HepG2 (cell line): Measurements from ENCODE around the gene SHROOM2. TPM values are rescaled to one million over a fixed set of nuclear protein-coding genes. Genes with fewer than 3 reads are reported as not detected.

Experiments
- ATAC-seq: fragments of 200-7000 bp; cut with Tn5 transposase; 3 replicates; pipeline ENCODE4 v1.9.1; 2020; ENCODE audit warnings: mild to moderate bottlenecking, moderate library complexity
- BruUV-seq: library from RNA; stranded (reverse); fragments of 400-500 nt; replicated peaks from 2 replicates; lab custom pipeline; 2021; lab: Mats Ljungman, UMichigan
- CTCF ChIA-PET: fragments of 300-600 bp; formaldehyde crosslinking; extraction: SDS; loops from one replicate; lab custom pipeline; 2021; ENCODE audit warnings: low total read pairs, inconsistent platforms, low intra/inter-chr PET ratio; lab: Yijun Ruan, JAX
- POLR2A ChIA-PET: fragments of 350-600 bp; sonication (Branson Sonifier 250); formaldehyde crosslinking; loops from one replicate; lab custom pipeline; 2020; ENCODE audit warnings: antibody characterized with exemption, inconsistent platforms; lab: Yijun Ruan, JAX
- DNase-seq: peaks from one replicate; pipeline ENCODE4 v3.0.0-alpha.2; 2015; ENCODE audit warnings: low spot score
- FAIRE-seq: peaks from 3 replicates; lab custom pipeline; 2011; peaks lifted over from hg19 to GRCh38; lab: Jason Lieb, UNC
- H2AFZ ChIP-seq: one replicate; pipeline ENCODE4 v1.6.1; 2011; ENCODE audit warnings: low read length, inconsistent platforms
- H3K27ac ChIP-seq: fragments of 300-600 bp; 3 replicates; pipeline ENCODE4 v1.8.0; 2011; ENCODE audit warnings: mixed run types, mild to moderate bottlenecking, mixed read lengths, low read length, inconsistent platforms; ENCODE audit not compliant: insufficient read depth; ENCODE audit errors: extremely low read length
- H3K27me3 ChIP-seq, 2 experiments: fragments of 200-600 bp in 1 of 2; 2 replicates in 1 of 2; 3 replicates in 1 of 2; pipeline versions ENCODE4 v1.6.0 to v1.8.0; 2011; ENCODE audit warnings: low read length in 2 of 2, mild to moderate bottlenecking in 2 of 2, moderate library complexity in 2 of 2, inconsistent platforms in 1 of 2; ENCODE audit not compliant: insufficient read depth in 2 of 2, control insufficient read depth in 1 of 2
- H3K36me3 ChIP-seq, 2 experiments: fragments of 200-600 bp in 1 of 2; replicated peaks in 1 of 2; 2 replicates in 1 of 2; 3 replicates in 1 of 2; pipeline versions ENCODE4 v1.5.1 to v1.8.0; 2011; ENCODE audit warnings: low read length in 2 of 2, inconsistent platforms in 1 of 2; ENCODE audit not compliant: insufficient read depth in 2 of 2, control insufficient read depth in 1 of 2
- H3K4me1 ChIP-seq: 2 replicates; pipeline ENCODE4 v1.5.1; 2012; ENCODE audit warnings: low read length, inconsistent platforms; ENCODE audit not compliant: insufficient read depth
- H3K4me2 ChIP-seq: 2 replicates; pipeline ENCODE4 v1.6.0; 2011; ENCODE audit warnings: low read depth, low read length, inconsistent platforms
- H3K4me3 ChIP-seq, 3 experiments: fragments of 200-600 bp in 1 of 3; sonication (generic), shearing (Covaris generic) in 1 of 3; replicated peaks in 1 of 3; 2 replicates each; pipeline ENCODE4 v1.5.1; 2011 to 2016; ENCODE audit warnings: low read length in 3 of 3, inconsistent platforms in 2 of 3, low read depth in 2 of 3, mild to moderate bottlenecking in 2 of 3, control low read depth in 1 of 3, mixed read lengths in 1 of 3; ENCODE audit not compliant: insufficient read depth in 1 of 3
- H3K79me2 ChIP-seq: one replicate; pipeline ENCODE4 v1.6.1; 2011; ENCODE audit warnings: low read length, inconsistent platforms; ENCODE audit not compliant: insufficient read depth
- H3K9ac ChIP-seq: 2 replicates; pipeline ENCODE4 v1.6.0; 2011; ENCODE audit warnings: mild to moderate bottlenecking, low read depth, low read length, inconsistent platforms; ENCODE audit not compliant: insufficient read depth
- H3K9me3 ChIP-seq: 2 replicates; pipeline ENCODE4 v1.5.1; 2012; ENCODE audit warnings: mild to moderate bottlenecking, low read length
- H4K20me1 ChIP-seq: 2 replicates; pipeline ENCODE4 v1.6.0; 2011; ENCODE audit warnings: inconsistent platforms, mild to moderate bottlenecking, low read length, moderate library complexity; ENCODE audit not compliant: insufficient read depth
- FOSL1 ChIP-seq: sonication (generic); formaldehyde crosslinking; IDR thresholded peaks from 2 replicates; pipeline ENCODE4 v1.9.0; 2021; ENCODE audit warnings: missing genetic modification reagents, borderline replicate concordance
- HCFC1 ChIP-seq: fragments of 150-350 bp; IDR thresholded peaks from 2 replicates; pipeline ENCODE4 v1.6.1; 2014; ENCODE audit warnings: low read depth, low read length
- JDP2 ChIP-seq: sonication (generic); formaldehyde crosslinking; IDR thresholded peaks from 2 replicates; pipeline ENCODE4 v1.8.1; 2022; ENCODE audit warnings: missing genetic modification reagents, borderline replicate concordance
- NFATC3 ChIP-seq: sonication (generic); formaldehyde crosslinking; IDR thresholded peaks from 2 replicates; pipeline ENCODE4 v1.5.1; 2020; ENCODE audit warnings: mild to moderate bottlenecking, missing genetic modification reagents
- SMARCE1 ChIP-seq: fragments of 450-650 bp; IDR thresholded peaks from 2 replicates; pipeline ENCODE4 v1.6.1; 2017; ENCODE audit warnings: borderline replicate concordance
- ZNF335 ChIP-seq: sonication (generic); formaldehyde crosslinking; IDR thresholded peaks from 2 replicates; pipeline ENCODE4 v1.4.0; 2020; ENCODE audit warnings: missing genetic modification reagents
- ZNF550 ChIP-seq: sonication (generic); formaldehyde crosslinking; IDR thresholded peaks from 2 replicates; pipeline ENCODE4 v1.4.0; 2020; ENCODE audit warnings: mild to moderate bottlenecking, missing genetic modification reagents, borderline replicate concordance
- ZNF615 ChIP-seq: sonication (generic); formaldehyde crosslinking; IDR thresholded peaks from 2 replicates; pipeline ENCODE4 v1.5.0; 2020; ENCODE audit warnings: mild to moderate bottlenecking, missing genetic modification reagents, borderline replicate concordance
- WGBS: methylation state at CpG from one replicate; pipeline ENCODE4 v1.1.6; 2017; ENCODE audit warnings: low lambda C conversion rate; 5-methylcytosine and 5-hydroxymethylcytosine counted together
- in situ Hi-C: cut with HindIII; loops from 2 replicates; pipeline ENCODE4 v1.10.0; 2017; ENCODE audit warnings: low pct_unique_long_range_greater_than_20kb; ENCODE audit not compliant: extremely low pct_ligation_motif_present
- intact Hi-C: fragments of 100-400 bp; cut with micrococcal nuclease; formaldehyde crosslinking; loops from one replicate; pipeline ENCODE4 v1.10.0; 2022; ENCODE audit not compliant: unreplicated experiment
- polyA plus RNA-seq, 8 experiments: library from polyadenylated mRNA; depleted of rRNA in 3 of 8; stranded (reverse) in 7 of 8; unstranded in 1 of 8; fragments of >200 nt; fragmentation: Illumina TruSeq in 4 of 8; extraction: Trizol in 4 of 8; gene quantifications; 2 replicates each; pipeline versions ENCODE4 v1.2.1 to v1.2.3, GENCODE V29; 2011 to 2016; ENCODE audit warnings: low read depth in 4 of 8, missing spikeins in 1 of 8, mixed read lengths in 1 of 8; ENCODE audit not compliant: insufficient read depth in 1 of 8
- total RNA-seq, 5 experiments: library from RNA; depleted of rRNA; stranded (reverse); fragments of >200 nt; fragmentation: Illumina TruSeq; extraction: Trizol; gene quantifications; 2 replicates each; pipeline ENCODE4 v1.2.3, GENCODE V29; 2016; ENCODE audit warnings: low read depth in 1 of 5
- TF ChIP-seq, protein P1 (sequence below): sonication (generic); formaldehyde crosslinking; IDR thresholded peaks from 2 replicates; pipeline ENCODE4 v1.5.1; 2020; ENCODE audit warnings: mild to moderate bottlenecking, missing genetic modification reagents, moderate library complexity
- TF ChIP-seq, protein P2 (sequence below): sonication (generic); formaldehyde crosslinking; IDR thresholded peaks from 2 replicates; pipeline ENCODE4 v1.8.0; 2022; ENCODE audit warnings: low read depth, missing genetic modification reagents
- TF ChIP-seq, protein P3 (sequence below): sonication (generic); formaldehyde crosslinking; conservative IDR thresholded peaks from 2 replicates; pipeline ENCODE4 v1.8.0; 2022; ENCODE audit warnings: low read depth, missing genetic modification reagents

The SHROOM2 gene
- total and polyA plus RNA-seq, 2 of the 13 experiments (the other 11 are each of a cell fraction or from before 2014, with no cell fraction given): 0.92 to 1.4 TPM

DNA sequence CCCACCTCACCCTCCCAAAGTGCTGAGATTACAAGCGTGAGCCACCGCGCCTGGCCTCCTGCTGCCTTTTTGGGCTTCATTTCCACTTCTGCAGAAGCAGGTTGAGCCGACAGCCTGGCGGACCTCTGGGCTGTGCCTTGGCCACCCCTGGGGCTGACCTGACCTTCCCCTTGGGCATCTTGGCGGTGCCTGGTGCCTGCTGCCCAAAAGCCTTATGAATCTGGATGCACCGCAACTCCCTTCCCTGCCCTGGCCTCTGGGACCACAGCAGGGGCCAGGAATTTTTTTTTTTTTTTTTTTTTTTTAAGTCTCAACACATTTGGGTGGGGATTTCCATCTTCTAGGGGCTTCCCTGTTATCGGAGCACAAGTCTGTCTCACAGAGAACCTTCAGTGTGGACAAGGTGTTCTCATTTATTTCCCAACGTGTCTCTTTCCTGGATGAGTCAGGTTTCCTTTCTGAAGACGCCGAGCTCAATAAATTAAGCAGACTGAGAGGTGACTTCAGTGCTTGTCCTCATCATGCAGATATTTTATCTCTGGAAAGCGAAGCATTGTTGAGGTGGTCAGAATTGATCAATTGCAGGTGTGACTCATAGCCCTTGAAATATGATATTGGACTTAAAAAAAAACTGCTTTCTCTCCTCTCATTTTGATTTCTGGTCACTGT is 79.7 kb downstream of the SHROOM2 start:
- Histone ChIP-seq H3K4me2 (no peak overlapping the region), H3K79me2 (no peaks in the 10 kb centered on the region), H3K9ac (no peak overlapping the region), H3K4me3 (no peak overlapping the region), H3K4me1 (peaks cover 17% of the 10 kb centered on the region), H3K27ac (no peak overlapping the region), H3K27me3 (no peaks in the 10 kb centered on the region), H2AFZ (no peak overlapping the region), H4K20me1 (no peaks in the 10 kb centered on the region), H3K36me3 (no peaks in the 10 kb centered on the region), H3K9me3 (no peaks in the 10 kb centered on the region)
- no peak for TF ChIP-seq HCFC1
- ChIA-PET POLR2A (no interaction called here), CTCF (no interaction called here)
- in situ Hi-C loops (no loop called here), intact Hi-C loops (no loop called here)
- FAIRE-seq: no peak
- no peak for DNase-seq
- ATAC-seq: no peak
- no TSS peak for BruUV-seq
- WGBS: 90% methylated on average over 9 of the region's 12 CpGs

DNA sequence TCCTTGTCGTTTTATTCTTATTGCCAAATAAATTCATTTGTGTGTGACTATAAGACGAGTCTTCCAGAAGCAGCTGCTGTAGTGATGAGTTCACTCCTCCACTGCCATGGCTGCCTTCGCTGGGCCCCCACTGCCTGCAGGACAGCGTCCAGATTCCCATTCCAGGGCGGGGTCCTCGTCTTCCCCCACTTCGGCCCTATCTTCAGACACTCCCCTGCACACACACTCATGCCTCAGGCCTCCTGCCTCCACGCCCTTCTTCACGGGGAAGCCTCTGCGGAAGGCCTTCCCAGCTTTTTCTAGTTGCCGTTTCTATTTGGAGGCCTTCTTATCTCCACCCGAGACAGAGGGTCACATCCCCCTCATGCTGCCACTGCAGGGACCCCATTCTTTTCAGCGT is 80.4 kb downstream of the SHROOM2 start:
- in situ Hi-C loops (no loop called here), intact Hi-C loops (no loop called here)
- FAIRE-seq (no peak), DNase-seq (no peak), ATAC-seq (no peak)
- Histone ChIP-seq H4K20me1 (no peaks in the 10 kb centered on the region), H3K4me1 (peaks cover 10% of the 10 kb centered on the region), H3K36me3 (no peaks in the 10 kb centered on the region), H3K9ac (no peak overlapping the region), H3K9me3 (no peaks in the 10 kb centered on the region), H3K27ac (no peak overlapping the region), H3K4me2 (no peak overlapping the region), H3K4me3 (no peak overlapping the region), H3K27me3 (no peaks in the 10 kb centered on the region), H3K79me2 (no peaks in the 10 kb centered on the region), H2AFZ (no peak overlapping the region)
- ChIA-PET CTCF (no interaction called here), POLR2A (no interaction called here)
- TF ChIP-seq ZNF335 (CRISPR knock-in tag): no peak
- no peak for TF ChIP-seq ZNF615
- TF ChIP-seq, protein P1, sequence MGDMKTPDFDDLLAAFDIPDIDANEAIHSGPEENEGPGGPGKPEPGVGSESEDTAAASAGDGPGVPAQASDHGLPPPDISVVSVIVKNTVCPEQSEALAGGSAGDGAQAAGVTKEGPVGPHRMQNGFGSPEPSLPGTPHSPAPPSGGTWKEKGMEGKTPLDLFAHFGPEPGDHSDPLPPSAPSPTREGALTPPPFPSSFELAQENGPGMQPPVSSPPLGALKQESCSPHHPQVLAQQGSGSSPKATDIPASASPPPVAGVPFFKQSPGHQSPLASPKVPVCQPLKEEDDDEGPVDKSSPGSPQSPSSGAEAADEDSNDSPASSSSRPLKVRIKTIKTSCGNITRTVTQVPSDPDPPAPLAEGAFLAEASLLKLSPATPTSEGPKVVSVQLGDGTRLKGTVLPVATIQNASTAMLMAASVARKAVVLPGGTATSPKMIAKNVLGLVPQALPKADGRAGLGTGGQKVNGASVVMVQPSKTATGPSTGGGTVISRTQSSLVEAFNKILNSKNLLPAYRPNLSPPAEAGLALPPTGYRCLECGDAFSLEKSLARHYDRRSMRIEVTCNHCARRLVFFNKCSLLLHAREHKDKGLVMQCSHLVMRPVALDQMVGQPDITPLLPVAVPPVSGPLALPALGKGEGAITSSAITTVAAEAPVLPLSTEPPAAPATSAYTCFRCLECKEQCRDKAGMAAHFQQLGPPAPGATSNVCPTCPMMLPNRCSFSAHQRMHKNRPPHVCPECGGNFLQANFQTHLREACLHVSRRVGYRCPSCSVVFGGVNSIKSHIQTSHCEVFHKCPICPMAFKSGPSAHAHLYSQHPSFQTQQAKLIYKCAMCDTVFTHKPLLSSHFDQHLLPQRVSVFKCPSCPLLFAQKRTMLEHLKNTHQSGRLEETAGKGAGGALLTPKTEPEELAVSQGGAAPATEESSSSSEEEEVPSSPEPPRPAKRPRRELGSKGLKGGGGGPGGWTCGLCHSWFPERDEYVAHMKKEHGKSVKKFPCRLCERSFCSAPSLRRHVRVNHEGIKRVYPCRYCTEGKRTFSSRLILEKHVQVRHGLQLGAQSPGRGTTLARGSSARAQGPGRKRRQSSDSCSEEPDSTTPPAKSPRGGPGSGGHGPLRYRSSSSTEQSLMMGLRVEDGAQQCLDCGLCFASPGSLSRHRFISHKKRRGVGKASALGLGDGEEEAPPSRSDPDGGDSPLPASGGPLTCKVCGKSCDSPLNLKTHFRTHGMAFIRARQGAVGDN: no peak
- no peak for TF ChIP-seq SMARCE1
- TF ChIP-seq, protein P2, sequence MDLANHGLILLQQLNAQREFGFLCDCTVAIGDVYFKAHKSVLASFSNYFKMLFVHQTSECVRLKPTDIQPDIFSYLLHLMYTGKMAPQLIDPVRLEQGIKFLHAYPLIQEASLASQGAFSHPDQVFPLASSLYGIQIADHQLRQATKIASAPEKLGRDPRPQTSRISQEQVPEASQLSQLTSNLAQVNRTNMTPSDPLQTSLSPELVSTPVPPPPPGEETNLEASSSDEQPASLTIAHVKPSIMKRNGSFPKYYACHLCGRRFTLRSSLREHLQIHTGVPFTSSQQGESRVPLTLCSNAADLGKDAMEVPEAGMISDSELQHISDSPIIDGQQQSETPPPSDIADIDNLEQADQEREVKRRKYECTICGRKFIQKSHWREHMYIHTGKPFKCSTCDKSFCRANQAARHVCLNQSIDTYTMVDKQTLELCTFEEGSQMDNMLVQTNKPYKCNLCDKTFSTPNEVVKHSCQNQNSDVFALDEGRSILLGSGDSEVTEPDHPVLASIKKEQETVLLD (CRISPR knock-in tag): no peak
- TF ChIP-seq JDP2 (CRISPR knock-in tag): no peak
- no peak for TF ChIP-seq FOSL1 (CRISPR knock-in tag)
- TF ChIP-seq, protein P3, sequence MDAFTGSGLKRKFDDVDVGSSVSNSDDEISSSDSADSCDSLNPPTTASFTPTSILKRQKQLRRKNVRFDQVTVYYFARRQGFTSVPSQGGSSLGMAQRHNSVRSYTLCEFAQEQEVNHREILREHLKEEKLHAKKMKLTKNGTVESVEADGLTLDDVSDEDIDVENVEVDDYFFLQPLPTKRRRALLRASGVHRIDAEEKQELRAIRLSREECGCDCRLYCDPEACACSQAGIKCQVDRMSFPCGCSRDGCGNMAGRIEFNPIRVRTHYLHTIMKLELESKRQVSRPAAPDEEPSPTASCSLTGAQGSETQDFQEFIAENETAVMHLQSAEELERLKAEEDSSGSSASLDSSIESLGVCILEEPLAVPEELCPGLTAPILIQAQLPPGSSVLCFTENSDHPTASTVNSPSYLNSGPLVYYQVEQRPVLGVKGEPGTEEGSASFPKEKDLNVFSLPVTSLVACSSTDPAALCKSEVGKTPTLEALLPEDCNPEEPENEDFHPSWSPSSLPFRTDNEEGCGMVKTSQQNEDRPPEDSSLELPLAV (CRISPR knock-in tag): no peak
- no peak for TF ChIP-seq ZNF550
- TF ChIP-seq NFATC3: no peak
- BruUV-seq: no TSS peak
- 94% methylated on average over 13 of the region's 13 CpGs for WGBS
